OCI-LY1 (cell line): ENCODE measurements around the gene RAB7B.

Experiments
- H2AFZ ChIP-seq: fragments of 200-600 bp; sonication (generic), shearing (Covaris generic); 2 replicates; pipeline ENCODE4 v1.6.0; 2014; ENCODE audit warnings: antibody characterized with exemption, mild to moderate bottlenecking, low read length
- H3F3A ChIP-seq: fragments of 200-600 bp; sonication (generic), shearing (Covaris generic); 2 replicates; pipeline ENCODE4 v1.6.0; 2014; ENCODE audit warnings: mild to moderate bottlenecking, antibody characterized with exemption, low read length, moderate library complexity; ENCODE audit not compliant: insufficient read depth
- H3K27ac ChIP-seq: fragments of 200-600 bp; sonication (generic); 2 replicates; pipeline ENCODE4 v1.5.1; 2014; ENCODE audit warnings: low read length, mixed run types, mild to moderate bottlenecking, low read depth; ENCODE audit not compliant: poor library complexity, severe bottlenecking
- H3K27me3 ChIP-seq: fragments of 200-600 bp; sonication (generic); 2 replicates; pipeline ENCODE4 v1.6.0; 2014; ENCODE audit warnings: antibody characterized with exemption, mild to moderate bottlenecking, low read length, moderate library complexity; ENCODE audit not compliant: insufficient read depth
- H3K36me3 ChIP-seq: fragments of 200-600 bp; sonication (generic); 2 replicates; pipeline ENCODE4 v1.6.1; 2014; ENCODE audit warnings: mild to moderate bottlenecking, antibody characterized with exemption, low read length, moderate library complexity, mixed read lengths; ENCODE audit not compliant: insufficient read depth
- H3K4me1 ChIP-seq: fragments of 200-600 bp; sonication (generic); 2 replicates; pipeline ENCODE4 v1.5.1; 2014; ENCODE audit warnings: mild to moderate bottlenecking, low read length, moderate library complexity; ENCODE audit not compliant: insufficient read depth, severe bottlenecking
- H3K4me2 ChIP-seq: fragments of 200-600 bp; sonication (generic), shearing (Covaris generic); 2 replicates; pipeline ENCODE4 v1.6.1; 2014; ENCODE audit warnings: low read length
- H3K4me3 ChIP-seq: fragments of 200-600 bp; sonication (generic); 2 replicates; pipeline ENCODE4 v1.5.1; 2014; ENCODE audit warnings: low read length, low read depth, mild to moderate bottlenecking, mixed read lengths; ENCODE audit not compliant: poor library complexity, severe bottlenecking
- H3K79me2 ChIP-seq: fragments of 200-600 bp; shearing (Covaris generic); 2 replicates; pipeline ENCODE4 v1.6.1; 2016; ENCODE audit warnings: mixed run types, low read length, mixed read lengths; ENCODE audit not compliant: insufficient read depth
- H3K9ac ChIP-seq: fragments of 200-600 bp; sonication (generic), shearing (Covaris generic); 2 replicates; pipeline ENCODE4 v1.6.1; 2014; ENCODE audit warnings: mild to moderate bottlenecking, low read length, mixed read lengths
- H3K9me2 ChIP-seq: fragments of 200-600 bp; sonication (generic), shearing (Covaris generic); 2 replicates; pipeline ENCODE4 v1.6.1; 2014; ENCODE audit warnings: low read depth, mild to moderate bottlenecking, low read length, mixed read lengths
- H3K9me3 ChIP-seq: fragments of 200-600 bp; shearing (Covaris generic); 2 replicates; pipeline ENCODE4 v1.6.1; 2014; ENCODE audit warnings: low read length, mixed read lengths
- H4K20me1 ChIP-seq: fragments of 200-600 bp; sonication (generic), shearing (Covaris generic); 2 replicates; pipeline ENCODE4 v1.6.0; 2016; ENCODE audit warnings: mild to moderate bottlenecking, low read length; ENCODE audit not compliant: insufficient read depth
- CTCF ChIP-seq: fragments of 200-600 bp; sonication (generic), shearing (Covaris generic); IDR thresholded peaks from 2 replicates; pipeline ENCODE4 v1.5.1; 2017; ENCODE audit warnings: mild to moderate bottlenecking, antibody characterized with exemption, low read length, moderate library complexity, mixed read lengths
- EZH2 ChIP-seq: fragments of 200-600 bp; sonication (generic), shearing (Covaris generic); IDR thresholded peaks from 2 replicates; pipeline ENCODE4 v1.8.0; 2017; ENCODE audit warnings: borderline replicate concordance, mixed run types, mild to moderate bottlenecking, antibody characterized with exemption, low read length, moderate library complexity, mixed read lengths

Gene RAB7B

GRCh38 chr1:205934788-205935187 is 68.4 kb downstream of the RAB7B start:
- H2AFZ ChIP-seq, result no peak overlapping the region
- no peaks in the 10 kb centered on the region for H4K20me1 ChIP-seq
- TF ChIP-seq CTCF (no peak), EZH2 (no peak)
- H3K4me2 ChIP-seq, result no peak overlapping the region
- H3F3A ChIP-seq, result no peaks in the 10 kb centered on the region
- H3K4me3 ChIP-seq, result no peak overlapping the region
- H3K9me2 ChIP-seq, result no peaks in the 10 kb centered on the region
- H3K27ac ChIP-seq, result no peak overlapping the region
- H3K9ac ChIP-seq, result no peak overlapping the region
- no peaks in the 10 kb centered on the region for H3K36me3 ChIP-seq
- H3K9me3 ChIP-seq, result no peaks in the 10 kb centered on the region
- H3K4me1 ChIP-seq, result no peaks in the 10 kb centered on the region
- H3K27me3 ChIP-seq, result peaks cover 6% of the 10 kb centered on the region
- H3K79me2 ChIP-seq, result no peaks in the 10 kb centered on the region

- no peak overlapping the region for H3K9ac ChIP-seq
- no peak overlapping the region for H3K4me3 ChIP-seq
- H3K27ac ChIP-seq, result no peak overlapping the region
- no peak overlapping the region for H2AFZ ChIP-seq
- no peaks in the 10 kb centered on the region for H4K20me1 ChIP-seq
- H3K9me3 ChIP-seq, result no peaks in the 10 kb centered on the region
- TF ChIP-seq EZH2 (no peak), CTCF (no peak)
- no peak overlapping the region for H3K4me2 ChIP-seq
- no peaks in the 10 kb centered on the region for H3K9me2 ChIP-seq
- no peaks in the 10 kb centered on the region for H3K4me1 ChIP-seq
- H3F3A ChIP-seq, result no peaks in the 10 kb centered on the region
- no peaks in the 10 kb centered on the region for H3K79me2 ChIP-seq
- peaks cover 3% of the 10 kb centered on the region for H3K27me3 ChIP-seq
- no peaks in the 10 kb centered on the region for H3K36me3 ChIP-seq
These were observed 69.2 kb downstream of the RAB7B start for GRCh38 chr1:205933671-205934618.

- no peaks in the 10 kb centered on the region for H3K79me2 ChIP-seq
- H3K9ac ChIP-seq, result no peak overlapping the region
- H3F3A ChIP-seq, result no peaks in the 10 kb centered on the region
- H3K9me2 ChIP-seq, result no peaks in the 10 kb centered on the region
- H3K4me3 ChIP-seq, result no peak overlapping the region
- H3K27ac ChIP-seq, result no peak overlapping the region
- TF ChIP-seq EZH2, result no peak
- no peak for TF ChIP-seq CTCF
- H3K4me2 ChIP-seq, result no peak overlapping the region
- no peaks in the 10 kb centered on the region for H3K36me3 ChIP-seq
- H3K27me3 ChIP-seq, result peaks cover 11% of the 10 kb centered on the region
- H2AFZ ChIP-seq, result no peak overlapping the region
- no peaks in the 10 kb centered on the region for H3K4me1 ChIP-seq
- no peaks in the 10 kb centered on the region for H3K9me3 ChIP-seq
- H4K20me1 ChIP-seq, result no peaks in the 10 kb centered on the region
These were observed 70.4 kb downstream of the RAB7B start for GRCh38 chr1:205932776-205933175.
